Germinal center (tissue), 1 donor: ENCODE measurements around the gene UBE3B.

Source experiments
- DNase-seq: peaks from one replicate; pipeline ENCODE4 v3.0.0; 2012; ENCODE audit warnings: mixed read lengths, low spot score

The UBE3B gene

DNA sequence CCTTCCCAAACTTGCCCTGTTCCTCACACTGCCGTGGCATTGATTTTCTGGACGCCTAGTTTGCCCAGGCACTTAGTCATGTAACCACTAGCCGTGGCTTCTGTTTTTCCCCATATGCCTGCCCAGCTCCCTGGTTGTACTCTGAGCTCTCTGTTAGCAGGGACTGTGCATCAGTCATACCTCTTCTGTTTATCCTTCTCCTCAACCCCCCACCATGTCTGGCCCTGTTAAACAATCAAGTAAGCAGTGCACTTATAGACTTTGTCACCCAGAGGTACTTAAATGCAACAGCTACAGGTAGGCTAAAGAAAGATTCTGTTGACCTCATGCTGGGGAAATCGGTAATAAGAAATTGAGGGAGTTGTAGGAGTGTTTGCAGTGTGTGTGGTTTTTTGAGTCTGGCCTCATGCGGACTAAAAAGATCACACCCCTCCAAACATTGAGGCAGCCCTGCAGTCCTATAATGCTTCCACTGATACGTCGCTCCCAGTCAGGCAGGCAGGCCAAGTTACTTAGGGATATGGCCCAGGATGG lies 17.0 kb downstream of the UBE3B start:
- no peak for DNase-seq

DNA sequence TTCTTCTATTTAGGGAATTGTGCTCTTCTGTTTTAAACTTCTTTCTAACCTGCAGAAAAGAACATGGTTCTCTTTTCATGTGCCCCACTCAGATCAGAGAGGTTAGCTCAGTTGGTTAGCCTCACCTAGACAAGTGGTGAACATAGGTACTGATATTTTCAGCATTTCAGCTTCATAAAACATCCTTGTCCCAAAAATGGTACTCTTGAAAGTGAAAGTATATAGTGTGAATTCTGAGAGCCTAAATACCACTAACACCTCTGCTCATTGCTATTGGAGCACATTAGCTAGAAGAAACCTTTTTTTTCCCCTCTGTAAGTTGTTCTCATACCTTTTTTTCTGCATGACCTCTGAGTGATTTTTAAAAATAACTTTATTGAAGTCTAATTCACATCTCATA lies 17.6 kb downstream of the UBE3B start:
- no peak for DNase-seq

DNA sequence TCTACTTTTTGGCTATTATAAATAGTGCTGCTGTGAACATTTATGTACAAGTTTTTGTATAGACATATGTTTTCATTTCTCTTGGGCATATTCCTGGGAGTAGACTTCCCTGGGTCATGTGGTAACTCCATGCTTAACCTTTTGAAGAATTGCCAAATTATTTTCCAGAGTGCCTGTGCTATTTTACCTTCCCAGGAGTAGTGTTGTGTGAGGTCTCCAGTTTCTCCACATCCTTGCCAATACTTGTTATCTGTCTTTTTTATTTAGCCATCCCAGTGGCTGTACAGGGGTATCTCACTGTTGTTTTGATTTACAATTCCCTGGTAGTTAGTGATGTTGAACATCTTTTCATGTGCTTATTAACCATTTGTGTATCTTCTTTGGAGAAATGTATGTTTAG lies 18.9 kb downstream of the UBE3B start:
- DNase-seq = no peak

DNA sequence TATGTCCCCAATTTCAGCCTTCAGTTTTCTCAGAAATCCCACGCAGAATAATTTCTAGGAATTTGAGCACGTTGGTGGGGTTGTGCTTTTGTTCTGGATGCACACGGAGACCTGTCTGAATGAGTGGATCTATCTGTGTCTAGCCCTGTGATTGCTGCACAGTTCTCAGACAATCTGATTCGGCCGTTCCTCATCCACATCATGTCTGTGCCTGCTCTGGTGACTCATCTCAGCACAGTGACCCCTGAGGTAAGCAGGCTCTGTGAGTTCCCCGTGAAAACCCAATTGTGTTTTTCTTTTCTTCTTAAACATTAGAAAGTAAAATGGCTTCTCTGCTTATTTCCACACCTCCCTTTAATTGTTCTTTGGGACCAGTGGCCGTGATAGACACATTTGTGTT lies 20.2 kb downstream of the UBE3B start:
- no peak for DNase-seq

DNA sequence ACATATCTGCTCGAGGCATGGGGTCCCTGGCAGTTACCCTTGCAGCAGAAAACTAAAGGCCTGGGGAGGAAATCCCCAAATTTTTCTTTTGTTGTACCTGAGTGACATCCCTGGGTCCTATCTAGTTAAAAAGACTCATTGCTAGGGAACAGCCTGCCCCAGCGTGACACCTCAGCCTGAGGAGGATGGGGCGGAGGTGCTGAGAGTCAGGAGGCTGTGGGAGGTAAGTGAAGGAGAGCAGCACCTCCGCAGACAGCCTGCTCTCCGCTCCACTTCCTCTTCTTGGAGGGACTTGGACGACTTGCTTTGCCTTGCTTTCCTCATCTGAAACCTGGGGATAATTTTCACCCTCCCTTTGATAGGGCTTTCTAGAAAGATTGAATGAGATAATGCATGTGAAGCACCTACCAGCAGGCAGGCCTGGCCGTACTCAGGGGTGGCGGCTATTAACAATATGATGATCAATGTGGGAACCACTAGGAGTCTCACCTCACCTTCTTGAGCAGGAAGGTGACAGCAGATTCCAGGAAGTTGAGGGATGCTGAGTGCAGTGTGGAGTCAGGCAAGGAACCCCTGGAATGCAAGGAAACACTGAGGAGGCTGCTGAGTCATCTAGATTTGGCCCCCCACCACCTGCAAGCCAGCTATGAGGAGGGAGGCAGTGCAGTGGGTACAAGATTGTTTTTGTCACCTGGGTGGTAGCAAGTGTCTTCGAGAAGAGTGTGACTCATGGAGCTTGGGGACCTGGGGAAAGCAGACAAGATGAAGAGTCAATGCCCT lies 23.2 kb downstream of the UBE3B start:
- no peak for DNase-seq

DNA sequence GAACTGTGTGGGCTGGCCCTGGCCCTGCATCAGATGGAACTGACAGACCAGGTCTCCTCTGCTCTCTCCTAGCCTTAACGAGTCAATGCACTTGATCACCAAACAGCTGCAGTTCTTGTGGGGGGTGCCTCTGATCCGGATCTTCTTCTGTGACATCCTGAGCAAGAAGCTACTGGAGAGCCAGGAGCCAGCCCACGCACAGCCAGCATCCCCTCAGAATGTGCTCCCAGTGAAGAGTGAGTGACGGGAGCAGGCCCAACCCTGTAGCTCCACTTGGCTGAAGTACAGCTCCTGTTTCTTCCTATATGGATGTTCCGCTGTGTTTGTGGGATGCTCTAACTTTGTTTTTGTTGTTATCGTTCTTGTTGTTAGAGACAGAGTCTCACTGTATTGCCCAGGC lies 23.9 kb downstream of the UBE3B start:
- no peak for DNase-seq

GRCh38 chr12:109502332-109502731 lies 24.9 kb downstream of the UBE3B start:
- no peak for DNase-seq

- no peak for DNase-seq
These were observed 26.2 kb downstream of the UBE3B start for GRCh38 chr12:109503611-109504010.

DNA sequence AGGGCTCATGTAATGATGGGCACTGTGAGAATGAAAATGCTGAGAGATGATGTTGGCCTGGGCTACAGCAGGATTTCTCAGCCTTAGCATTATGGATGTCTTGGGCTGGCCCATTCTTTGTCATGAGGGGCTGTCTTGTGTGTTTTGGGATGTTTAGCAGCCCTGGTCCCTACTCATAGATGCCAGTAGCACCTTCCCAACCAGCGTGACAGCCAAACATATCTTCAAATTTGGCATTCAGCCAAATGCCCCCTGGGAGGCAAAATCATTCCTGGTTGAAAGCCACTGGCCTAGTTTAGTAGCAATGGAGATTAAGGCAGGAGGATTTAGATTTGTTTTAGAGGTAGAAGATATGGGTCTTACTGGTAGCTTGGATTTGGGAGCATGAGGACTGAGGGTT lies 26.6 kb downstream of the UBE3B start:
- DNase-seq = no peak

GRCh38 chr12:109510196-109510595 lies 32.8 kb downstream of the UBE3B start:
- no peak for DNase-seq

GRCh38 chr12:109512608-109513007 lies 35.2 kb downstream of the UBE3B start:
- DNase-seq = no peak

GRCh38 chr12:109513051-109513450 lies 35.6 kb downstream of the UBE3B start:
- DNase-seq = no peak

DNA sequence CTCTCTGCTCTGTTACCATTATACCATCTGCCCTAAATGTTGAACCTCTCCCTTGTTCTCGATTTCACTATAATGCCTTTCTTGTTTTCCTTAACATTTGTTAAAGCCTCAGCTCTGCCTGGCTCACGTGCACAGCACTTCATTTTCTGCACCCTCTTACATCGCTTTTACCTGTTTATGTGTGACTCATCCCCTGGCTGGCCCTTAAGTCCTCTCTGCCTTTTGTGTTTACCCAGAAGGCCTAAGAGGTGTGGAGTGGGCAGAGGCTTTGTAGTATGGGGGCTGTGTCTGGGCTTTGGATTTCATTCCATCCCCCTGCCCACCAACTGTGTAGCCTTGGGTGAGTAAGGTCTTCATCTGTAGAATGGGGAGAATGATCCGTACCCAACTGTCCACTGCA lies 36.5 kb downstream of the UBE3B start:
- DNase-seq = no peak

DNA sequence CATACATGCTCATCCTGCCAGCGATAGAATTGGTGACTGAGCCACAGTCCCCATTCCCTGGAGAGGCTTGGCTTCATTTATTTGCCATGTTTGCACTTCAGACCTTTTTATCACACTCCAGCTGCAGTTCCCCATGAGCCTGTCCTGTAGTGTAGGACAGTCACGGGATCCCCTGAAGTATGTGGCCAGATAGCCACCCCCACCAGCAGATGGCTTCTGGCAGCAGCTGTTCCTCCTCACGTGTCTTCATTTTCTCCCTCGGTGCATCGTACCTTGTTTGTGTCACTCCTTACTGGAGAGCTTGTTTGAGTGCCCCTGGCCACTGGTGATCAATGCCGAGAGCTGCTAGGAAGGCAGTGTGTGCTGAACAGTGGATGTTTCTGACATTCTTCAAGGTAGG lies 40.2 kb downstream of the UBE3B start:
- no peak for DNase-seq

- DNase-seq = peak; percentile 59
These were observed 41.6 kb downstream of the UBE3B start for GRCh38 chr12:109518820-109519665.

DNA sequence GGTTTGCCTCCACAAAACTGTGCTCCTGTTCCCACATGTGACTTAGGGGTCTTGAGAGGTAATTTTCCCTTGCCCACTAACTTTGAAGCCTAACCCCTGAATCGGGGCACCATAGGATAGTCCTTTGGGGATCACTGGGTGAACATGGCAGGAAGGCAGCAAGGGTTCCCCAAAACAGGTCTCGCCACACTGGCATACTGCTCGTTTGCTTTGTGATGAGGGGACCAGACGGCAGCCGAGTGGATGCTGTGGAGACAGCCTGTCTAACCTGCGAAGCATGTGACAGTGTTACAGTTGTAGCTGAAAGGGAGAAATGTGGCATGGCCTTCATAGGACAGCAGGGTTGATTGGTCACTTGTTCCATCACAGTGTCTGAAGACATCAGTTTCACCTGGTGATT lies 42.4 kb downstream of the UBE3B start:
- DNase-seq = no peak

DNA sequence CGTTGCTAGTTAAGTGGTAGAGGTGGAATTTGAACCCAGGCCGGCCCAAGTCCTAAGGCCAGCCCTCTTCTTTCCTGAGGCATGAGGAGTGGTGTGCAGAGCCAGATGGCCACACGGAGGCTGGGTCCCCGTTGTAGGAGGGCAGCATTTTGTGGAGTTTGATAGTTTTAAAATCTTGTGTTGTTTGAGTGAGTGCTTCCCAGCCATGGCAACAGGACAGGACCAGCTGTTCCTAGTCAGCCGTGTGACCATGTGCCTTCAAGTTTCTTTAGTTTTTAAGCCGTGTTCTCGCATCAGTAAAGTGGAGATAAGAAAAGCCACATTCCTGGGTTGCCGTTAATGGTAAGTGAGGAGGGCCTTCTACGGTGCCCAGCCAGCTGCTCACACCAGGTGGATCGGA lies 44.4 kb downstream of the UBE3B start:
- DNase-seq = no peak

GRCh38 chr12:109523071-109523470 lies 45.6 kb downstream of the UBE3B start:
- DNase-seq = no peak

GRCh38 chr12:109523504-109523903 lies 46.1 kb downstream of the UBE3B start:
- DNase-seq = no peak

GRCh38 chr12:109524466-109525278 lies 47.2 kb downstream of the UBE3B start:
- no peak for DNase-seq

DNA sequence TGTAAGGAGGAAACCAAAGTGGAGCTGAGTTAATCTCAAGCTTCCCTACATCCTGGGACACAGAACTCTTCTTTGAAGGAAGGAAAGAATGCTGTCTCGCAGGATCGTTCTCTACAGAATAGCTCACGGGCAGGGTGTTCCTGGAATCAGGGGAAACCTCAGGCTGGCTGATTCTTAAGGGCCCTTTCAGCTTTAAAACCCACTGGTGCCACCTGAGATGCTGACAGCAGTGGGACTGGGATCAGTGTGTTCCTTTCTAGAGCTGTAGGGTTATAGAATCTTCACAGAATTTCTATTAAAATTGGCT lies 47.8 kb downstream of the UBE3B start:
- DNase-seq = no peak

- DNase-seq = no peak
These were observed 50.2 kb downstream of the UBE3B start for GRCh38 chr12:109527489-109528123.
